Neural cell (in vitro differentiated cells): ENCODE results near the gene ZNF366.

Experiments used
- POLR2AphosphoS5 ChIP-seq: IDR thresholded peaks from 2 replicates; pipeline ENCODE4 v1.6.1; 2012
- TF ChIP-seq, protein P1 (sequence below): IDR thresholded peaks from 2 replicates; pipeline ENCODE4 v1.6.1; 2012; ENCODE audit warnings: borderline replicate concordance
- TF ChIP-seq, protein P2 (sequence below): fragments of 450-650 bp; IDR thresholded peaks from 2 replicates; pipeline ENCODE4 v1.5.1; 2014; ENCODE audit warnings: antibody characterized with exemption, mild to moderate bottlenecking, moderate library complexity; ENCODE audit not compliant: poor library complexity, severe bottlenecking

DNA sequence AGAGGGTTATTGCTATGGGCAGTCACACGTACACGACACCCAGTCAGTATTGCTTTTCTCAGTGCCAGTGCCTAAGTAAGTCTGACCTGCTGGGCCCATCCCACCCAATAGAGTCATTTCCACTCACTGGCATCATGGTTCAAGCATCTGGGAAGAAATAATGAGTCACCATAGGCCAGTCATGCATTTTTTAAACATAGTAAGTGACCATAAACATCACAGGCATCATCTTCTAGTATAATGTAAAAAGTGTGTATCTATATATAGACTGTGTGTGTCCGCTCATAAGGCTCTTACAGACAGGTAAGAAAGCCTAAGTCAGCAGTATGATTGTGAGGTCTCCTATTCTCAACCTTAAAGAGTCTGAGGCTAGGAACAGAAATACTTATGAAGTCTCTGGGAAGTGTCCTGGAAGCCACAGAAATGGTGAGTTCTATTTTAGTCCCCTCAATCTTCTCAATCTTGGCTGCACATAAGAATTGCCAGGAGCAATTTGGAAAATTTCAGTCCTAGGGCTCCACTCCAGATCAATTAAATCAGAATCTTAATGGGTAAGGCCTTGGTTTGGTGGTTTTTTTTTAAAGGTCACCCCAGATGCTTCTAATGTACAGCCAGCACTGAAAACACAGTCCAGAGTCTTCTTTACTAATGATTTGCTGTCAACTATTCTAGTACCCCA, 65.2 kb downstream of the ZNF366 start:
- TF ChIP-seq, protein P1, sequence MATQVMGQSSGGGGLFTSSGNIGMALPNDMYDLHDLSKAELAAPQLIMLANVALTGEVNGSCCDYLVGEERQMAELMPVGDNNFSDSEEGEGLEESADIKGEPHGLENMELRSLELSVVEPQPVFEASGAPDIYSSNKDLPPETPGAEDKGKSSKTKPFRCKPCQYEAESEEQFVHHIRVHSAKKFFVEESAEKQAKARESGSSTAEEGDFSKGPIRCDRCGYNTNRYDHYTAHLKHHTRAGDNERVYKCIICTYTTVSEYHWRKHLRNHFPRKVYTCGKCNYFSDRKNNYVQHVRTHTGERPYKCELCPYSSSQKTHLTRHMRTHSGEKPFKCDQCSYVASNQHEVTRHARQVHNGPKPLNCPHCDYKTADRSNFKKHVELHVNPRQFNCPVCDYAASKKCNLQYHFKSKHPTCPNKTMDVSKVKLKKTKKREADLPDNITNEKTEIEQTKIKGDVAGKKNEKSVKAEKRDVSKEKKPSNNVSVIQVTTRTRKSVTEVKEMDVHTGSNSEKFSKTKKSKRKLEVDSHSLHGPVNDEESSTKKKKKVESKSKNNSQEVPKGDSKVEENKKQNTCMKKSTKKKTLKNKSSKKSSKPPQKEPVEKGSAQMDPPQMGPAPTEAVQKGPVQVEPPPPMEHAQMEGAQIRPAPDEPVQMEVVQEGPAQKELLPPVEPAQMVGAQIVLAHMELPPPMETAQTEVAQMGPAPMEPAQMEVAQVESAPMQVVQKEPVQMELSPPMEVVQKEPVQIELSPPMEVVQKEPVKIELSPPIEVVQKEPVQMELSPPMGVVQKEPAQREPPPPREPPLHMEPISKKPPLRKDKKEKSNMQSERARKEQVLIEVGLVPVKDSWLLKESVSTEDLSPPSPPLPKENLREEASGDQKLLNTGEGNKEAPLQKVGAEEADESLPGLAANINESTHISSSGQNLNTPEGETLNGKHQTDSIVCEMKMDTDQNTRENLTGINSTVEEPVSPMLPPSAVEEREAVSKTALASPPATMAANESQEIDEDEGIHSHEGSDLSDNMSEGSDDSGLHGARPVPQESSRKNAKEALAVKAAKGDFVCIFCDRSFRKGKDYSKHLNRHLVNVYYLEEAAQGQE, result no peak
- no peak for TF ChIP-seq POLR2AphosphoS5
- TF ChIP-seq, protein P2, sequence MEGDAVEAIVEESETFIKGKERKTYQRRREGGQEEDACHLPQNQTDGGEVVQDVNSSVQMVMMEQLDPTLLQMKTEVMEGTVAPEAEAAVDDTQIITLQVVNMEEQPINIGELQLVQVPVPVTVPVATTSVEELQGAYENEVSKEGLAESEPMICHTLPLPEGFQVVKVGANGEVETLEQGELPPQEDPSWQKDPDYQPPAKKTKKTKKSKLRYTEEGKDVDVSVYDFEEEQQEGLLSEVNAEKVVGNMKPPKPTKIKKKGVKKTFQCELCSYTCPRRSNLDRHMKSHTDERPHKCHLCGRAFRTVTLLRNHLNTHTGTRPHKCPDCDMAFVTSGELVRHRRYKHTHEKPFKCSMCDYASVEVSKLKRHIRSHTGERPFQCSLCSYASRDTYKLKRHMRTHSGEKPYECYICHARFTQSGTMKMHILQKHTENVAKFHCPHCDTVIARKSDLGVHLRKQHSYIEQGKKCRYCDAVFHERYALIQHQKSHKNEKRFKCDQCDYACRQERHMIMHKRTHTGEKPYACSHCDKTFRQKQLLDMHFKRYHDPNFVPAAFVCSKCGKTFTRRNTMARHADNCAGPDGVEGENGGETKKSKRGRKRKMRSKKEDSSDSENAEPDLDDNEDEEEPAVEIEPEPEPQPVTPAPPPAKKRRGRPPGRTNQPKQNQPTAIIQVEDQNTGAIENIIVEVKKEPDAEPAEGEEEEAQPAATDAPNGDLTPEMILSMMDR, result no peak
